GM11168 (cell line): ENCODE measurements around the gene ANKRD34B.
"Not testable (repeated sequence)": the region's sequence is repeated elsewhere in the genome, so short reads cannot be mapped to it uniquely, and the experiment has no call there.

Source experiments
- in situ Hi-C: fragments of 300-500 bp; cut with MboI; formaldehyde crosslinking; loops from one replicate; pipeline ENCODE4 v1.12.0; 2022; ENCODE audit warnings: low sequenced_read_pairs; ENCODE audit not compliant: unreplicated experiment

Gene ANKRD34B

DNA sequence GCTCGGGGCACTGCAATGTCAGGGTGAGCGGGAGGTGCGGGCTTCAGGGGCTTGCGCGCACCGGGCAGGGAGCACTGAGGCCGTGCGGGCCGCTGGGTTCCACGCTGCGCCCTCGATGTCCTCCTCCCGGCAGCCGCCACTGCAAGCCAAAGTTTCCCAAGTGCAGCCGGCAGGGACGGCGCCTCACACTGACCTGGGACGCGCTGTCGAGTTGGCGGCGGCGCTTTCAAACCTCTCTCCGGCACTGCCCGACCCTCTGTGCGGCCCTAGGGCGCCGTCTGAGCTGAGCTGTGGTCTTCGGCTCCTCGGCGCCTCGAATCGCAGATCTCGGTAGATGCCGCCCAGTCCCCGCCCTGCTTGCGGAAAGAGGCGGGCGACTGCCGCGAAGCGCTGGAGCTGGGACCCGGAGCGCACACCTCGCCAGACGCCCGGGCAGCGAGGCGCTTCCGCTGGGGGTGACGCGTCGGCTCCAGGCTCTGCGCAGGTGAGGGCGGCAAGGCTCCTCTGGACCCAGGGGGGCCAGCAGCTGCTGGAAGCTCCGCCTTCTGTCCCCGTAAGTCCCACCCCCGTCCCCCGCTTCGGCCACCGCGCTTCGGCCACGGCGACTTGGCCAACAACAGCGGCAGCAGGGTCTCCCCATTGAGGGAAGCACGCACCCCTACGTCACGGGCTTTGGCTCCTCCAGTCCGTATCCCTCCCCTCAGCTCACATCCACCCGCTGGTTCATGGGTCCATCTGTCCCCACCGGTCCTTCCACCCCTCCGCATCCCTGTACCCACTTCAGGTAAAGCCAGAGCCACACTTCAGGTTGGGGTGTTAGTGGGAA lies at the start of gene ANKRD34B:
ANKRD34B (minus strand) TSS at position 320 of the 826 bp plus-strand sequence. CDS start 10,261 bp downstream, outside the sequence.
- in situ Hi-C loops, result no loop called here

DNA sequence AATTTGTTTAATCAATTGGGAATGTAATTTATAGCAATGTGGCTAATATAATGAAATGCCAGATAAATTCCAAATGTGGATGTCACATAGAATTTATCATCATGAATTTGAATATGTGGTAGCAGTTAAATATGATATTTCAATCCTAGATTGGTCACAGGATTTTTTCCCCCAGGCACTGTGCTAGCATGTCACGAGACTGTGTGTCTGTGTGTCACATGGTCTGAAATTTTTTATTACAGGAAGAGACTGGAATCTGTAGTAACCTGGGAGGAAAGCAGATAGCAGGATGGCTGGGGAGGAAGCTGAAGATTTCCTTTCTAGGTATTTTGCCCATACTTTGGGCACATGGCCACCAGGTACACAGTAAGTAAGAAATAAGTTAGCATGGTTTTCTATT lies 49.0 kb upstream of the ANKRD34B start:
- in situ Hi-C loops, result no loop called here

DNA sequence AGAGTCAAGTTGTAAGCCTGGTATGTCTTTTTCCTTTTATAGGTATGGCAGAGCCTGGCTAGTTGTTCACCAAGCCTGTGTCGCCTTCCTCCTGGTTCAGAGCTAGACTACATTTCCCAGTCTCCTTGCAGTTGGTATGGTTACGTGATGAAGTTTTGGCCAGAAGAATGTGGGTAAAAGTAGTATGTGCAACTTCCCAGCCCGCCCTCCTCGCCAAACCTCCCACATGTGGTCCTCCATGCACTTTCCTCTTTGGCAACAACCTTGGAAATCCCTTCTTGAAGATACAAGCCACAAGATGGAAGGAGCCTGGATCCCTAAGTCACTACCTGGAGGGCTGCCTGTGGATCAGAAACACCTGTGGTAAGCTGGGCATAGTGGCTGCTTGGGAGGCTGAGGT lies 48.4 kb upstream of the ANKRD34B start:
- in situ Hi-C loops, result no loop called here

DNA sequence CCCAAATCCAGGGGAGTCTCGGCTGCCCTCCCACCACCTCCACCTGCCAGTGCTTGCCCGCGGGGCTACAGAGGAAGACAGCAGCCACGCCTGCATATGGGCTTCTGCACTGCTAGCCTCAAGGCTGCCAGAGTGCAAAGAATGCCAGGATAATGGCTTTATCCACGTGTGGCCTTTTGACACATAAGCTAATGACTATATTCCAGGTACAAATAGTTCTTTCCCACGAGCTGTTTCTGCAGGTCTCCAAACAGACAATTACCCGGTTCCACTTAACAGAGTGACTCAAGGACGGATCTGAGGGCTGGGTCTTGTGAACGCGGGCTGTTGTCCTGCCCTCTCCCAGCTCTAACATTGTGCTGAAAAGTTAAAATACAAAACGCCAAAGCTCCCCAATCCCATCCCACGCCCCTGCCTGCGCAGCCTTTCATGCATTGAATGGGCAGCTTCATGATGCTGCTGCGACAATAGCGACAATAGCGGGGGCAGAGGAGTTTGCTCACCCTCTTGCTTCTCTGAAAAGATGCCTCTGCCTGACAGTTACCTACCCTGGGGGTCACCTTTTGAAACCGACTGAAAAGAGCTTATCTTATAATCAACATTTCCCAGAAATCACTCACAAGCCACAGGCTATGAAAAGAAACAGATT lies 45.3 kb upstream of the ANKRD34B start:
- in situ Hi-C loops, result no loop called here

DNA sequence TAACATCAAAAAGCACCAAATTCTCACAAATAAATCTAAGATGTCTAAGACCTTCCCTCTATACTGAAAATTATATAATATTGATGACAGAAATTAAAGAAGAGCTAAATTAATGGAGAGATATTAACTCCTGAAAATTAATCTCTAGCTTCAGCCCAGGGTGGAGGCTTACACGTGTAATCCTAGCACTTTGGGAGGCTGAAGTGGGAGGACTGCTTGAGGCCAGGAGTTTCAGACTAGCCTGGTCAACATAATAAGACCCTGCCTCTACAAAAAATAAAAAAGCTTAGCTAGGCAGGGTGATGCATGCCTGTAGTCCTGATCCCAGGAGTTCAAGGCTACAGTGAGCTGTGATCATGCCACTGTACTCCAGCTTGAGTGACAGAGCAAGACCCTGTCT lies 39.6 kb upstream of the ANKRD34B start:
- in situ Hi-C loops, result no loop called here

DNA sequence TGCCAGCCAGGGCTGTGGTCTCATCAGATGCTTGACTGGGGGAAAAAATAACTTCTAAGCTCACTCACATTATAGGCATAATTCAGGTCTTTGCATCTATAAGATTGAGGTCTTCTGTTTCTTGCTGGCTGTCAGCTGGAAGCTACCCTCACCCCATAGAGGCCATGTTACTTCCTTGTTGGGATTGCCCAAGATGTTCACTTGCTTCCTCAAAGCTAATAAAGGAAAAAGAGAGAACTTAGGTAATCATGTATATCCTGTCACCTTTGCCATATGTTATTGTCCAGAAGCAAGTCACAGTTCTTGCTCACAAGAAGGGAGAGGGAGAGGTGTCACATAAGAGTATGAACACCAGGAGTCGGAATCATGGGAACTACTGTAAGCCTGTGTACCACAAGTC lies 38.7 kb upstream of the ANKRD34B start:
- in situ Hi-C loops, result no loop called here

DNA sequence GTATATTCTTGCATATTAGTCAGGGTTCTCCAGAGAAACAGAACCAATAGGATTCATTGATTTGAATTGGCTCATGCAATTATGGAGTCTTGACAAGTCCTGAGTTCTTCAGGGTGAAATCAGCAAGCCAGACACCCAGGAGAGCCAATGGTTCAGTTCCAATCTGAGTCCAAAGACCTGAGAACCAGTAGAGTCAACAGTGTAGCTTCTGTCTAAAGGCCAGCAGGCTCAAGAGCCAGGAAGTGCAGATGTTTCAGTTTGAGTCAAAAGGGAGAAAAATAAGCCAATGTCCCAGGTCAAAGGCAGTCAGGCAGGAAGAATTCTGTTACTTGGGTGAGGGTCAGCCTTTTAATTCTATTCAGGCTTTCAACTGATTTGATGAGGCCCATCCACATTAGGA lies 37.8 kb upstream of the ANKRD34B start:
- in situ Hi-C loops, result no loop called here

DNA sequence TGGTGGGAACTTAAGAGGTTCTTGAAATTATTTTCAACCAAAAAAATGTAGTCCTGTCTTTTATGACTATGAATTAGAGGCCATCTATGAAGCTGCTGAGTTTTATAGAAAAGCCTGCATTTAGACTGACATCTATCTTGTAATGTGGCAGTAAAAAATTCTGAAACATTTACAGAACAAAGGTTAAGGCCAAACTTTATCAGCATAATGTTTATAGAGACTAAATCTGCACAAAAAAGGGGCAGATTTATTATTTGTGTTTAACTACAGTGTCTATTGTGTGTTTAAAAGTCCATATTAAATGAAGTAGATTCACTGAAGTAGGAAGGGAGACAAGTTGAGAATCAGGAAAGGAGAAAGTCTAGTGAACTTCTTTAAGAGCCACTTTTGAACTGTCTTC lies 37.3 kb upstream of the ANKRD34B start:
- in situ Hi-C loops, result no loop called here

DNA sequence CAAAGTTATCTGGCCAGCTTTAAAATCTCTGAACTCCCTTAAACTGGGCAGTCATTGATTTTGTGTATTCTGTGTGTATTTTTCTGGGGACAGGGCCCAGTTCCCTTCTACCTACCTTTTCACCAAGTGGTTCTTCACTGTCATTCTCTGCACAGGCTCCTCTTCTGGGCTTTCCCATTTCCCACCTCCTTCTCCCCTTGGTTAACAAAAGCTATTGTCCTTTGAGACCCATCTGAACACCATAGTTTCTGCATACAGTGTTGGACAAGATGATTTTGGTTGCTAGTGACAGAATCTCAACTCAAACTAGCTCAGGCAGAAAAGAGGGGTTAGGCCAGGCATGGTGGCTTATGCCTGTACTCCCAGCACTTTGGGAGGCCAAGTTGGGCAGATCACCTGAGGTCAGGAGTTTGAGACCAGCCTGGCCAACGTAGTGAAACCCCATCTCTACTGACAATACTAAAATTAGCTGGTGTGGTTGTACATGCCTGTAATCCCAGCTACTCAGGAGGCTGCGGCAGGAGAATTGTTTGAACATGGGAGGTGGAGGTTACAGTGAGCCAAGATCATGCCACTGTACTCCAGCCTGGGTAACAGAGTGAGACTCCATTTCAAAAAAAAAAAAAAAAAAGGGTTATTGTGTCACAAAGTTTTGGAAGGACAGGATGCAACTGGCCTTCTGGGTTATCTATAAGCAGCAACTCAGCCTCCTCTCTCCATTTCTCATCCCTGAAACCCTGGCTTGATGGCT lies 31.0 kb upstream of the ANKRD34B start:
- in situ Hi-C loops, result no loop called here

DNA sequence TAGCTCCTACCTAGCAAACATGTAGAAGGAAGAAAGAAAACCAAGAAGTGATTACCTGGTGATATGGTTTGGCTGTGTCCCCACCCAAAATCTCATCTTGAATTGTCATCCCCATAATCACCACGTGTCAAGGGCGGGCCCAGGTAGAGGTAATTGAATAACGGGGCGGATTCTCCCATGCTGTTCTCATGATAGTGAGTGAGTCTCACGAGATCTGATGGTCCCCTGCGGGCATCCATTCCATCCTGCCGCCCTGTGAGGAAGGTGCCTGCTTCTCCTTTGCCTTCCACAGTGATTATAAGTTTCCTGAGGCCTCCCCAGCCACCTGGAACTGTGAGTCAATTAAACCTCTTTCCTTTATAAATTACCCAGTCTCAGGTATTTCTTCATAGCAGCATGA lies 27.4 kb upstream of the ANKRD34B start:
- in situ Hi-C loops, result no loop called here

DNA sequence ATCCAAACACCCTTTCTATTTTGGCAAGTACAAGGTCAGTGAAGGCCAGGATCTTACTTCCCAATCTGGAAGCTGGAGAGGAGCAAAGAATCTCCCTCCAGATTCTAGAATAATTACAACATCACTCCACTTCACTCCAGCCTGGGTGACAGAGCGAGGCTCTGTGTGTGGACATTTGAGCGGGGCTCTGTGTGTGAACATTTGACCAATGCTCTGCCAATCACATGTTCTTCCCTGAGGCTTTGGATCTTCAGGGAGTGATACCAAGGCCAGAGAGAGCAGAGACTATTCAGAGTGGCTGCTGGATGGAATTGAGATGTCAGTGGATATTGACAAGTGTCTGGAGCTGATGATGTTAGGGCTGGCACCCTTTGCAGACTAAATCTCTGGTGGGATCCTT lies 24.7 kb upstream of the ANKRD34B start:
- in situ Hi-C loops, result no loop called here

DNA sequence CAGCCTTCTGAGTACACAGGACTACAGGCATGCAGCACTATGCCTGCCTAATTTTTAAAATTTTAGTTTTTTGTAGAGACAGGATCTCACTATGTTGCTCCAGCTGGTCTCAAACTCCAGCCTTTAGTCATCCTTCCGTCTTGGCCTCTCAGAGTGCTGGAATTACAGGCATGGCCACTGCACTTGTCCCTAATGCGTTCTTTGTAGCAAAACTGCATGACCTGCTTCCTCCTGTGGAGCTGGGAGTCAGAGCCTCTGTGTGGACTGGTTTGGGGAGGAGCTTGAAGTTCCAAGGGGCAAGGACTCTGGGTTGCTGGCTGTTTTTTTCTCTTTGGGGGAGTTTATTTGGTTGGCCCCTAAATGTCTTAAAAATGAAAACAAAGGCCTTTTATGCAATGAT lies 22.7 kb upstream of the ANKRD34B start:
- in situ Hi-C loops, result no loop called here

DNA sequence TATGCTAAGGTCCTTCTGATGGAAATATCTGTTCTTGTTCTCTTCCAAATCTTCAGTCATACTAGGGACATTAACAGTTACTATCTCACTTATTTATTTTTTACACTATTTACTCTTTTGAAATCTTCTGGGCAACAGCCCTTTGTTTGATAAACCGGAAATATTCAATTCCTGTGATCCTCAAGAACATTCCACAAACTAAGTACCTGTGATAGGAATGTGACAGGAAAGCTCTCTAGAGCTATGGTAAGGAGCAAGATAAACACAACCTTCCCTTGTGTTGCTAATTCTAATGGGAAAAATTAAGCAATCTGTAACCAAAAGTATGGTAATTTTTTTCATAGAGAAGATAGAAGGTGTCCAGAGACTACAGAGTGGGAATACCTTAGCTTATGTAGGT lies 22.0 kb upstream of the ANKRD34B start:
- in situ Hi-C loops, result no loop called here

DNA sequence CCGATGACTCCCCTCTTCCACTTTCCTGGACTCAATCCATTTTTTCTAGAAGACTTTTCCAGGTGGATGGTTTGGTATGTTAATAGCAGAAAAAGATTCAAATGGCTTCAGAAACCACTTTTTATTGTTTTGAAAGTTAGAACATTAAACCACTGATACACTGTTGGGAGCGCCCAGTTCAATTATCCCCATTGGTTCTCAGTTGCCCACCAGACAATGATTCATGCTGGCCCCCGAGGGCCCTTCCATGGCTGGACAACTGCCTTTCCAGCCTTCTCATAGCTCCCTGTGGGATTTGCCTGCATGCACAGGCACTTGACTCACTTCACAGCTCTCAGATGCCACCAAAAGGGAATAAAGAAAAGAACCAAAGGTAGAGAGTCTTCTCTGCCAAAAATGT lies 21.3 kb upstream of the ANKRD34B start:
- in situ Hi-C loops, result no loop called here

DNA sequence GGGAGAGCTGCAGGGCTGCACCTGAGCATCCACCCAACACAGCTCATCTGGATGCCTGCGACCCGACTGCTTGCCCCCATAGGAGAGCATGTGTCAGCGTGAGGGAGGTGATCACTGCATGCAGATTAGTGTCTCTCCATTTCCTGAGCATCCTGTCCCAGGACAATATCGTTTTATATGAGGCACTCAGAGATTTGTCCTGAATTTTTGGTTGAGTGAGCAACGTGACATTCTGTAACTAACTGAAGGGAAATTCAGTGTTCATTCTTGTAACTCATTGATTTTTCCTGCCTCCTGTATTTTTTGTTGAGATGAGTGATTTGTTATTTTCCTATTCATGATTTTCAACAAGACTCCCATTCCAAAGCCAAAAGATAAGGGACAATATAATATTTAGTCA lies 20.7 kb upstream of the ANKRD34B start:
- in situ Hi-C loops, result no loop called here

DNA sequence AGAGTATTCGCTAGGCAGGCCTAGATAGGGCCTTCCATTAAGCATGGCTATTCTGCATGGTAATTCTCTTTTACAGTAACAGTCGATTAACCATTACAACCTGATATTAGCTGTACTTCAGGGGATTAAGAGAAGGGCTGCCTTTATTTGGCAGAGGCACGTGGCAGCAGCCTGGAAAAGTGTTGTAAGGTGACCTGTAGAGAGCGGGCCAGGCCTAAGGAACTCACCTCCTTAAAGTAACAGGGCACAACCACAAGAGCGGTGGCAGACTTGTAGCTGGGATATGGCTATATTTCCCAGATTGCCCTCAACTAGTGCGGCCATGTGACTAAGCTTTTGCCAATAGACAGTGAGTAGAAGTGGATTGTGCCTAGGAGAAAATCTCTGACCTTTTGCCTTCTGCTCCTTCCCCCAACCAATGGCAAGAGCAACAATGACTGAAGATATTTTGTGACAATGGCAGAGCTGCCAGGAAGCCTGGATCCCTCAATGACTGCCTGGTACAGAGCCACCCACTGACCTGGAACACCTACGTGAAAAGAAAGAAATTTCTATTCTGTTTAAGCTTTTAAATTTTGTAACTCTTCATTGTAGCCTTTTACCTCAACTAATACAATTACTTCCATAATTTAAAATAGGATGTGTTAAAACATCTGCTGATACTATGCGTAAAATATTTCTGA lies 18.9 kb upstream of the ANKRD34B start:
- in situ Hi-C loops, result no loop called here

DNA sequence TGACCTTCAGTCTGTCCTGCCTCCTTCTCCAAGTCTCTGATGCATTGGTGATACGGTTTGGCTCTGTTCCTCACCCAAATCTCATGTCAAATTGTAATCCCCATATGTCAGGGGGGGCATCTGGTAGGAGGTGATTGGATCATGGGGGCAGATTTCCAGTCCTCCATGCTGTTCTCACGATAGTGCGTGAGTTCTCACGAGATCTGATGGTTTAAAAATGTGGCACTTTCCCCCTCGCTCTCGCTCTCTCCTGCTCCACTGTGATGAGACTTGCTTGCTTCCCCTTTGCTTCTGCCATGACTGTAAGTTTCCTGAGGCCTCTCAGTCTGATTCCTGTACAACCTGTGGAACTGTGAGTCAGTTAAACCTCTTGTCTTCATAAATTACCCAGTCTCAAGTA lies 14.7 kb upstream of the ANKRD34B start:
- in situ Hi-C loops, result no loop called here

DNA sequence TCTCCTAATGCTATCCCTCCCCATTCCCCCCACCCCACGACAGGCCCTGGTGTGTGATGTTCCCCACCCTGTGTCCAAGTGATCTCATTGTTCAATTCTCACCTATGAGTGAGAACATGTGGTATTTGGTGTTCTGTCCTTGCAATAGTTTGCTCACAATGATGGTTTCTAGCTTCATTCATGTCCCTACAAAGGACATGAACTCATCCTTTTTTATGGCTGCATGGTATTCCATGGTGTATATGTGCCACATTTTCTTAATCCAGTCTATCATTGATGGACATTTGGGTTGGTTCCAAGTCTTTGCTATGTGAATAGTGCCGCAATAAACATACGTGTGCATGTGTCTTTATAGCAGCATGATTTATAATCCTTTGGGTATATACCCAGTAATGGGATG lies 10.2 kb upstream of the ANKRD34B start:
- in situ Hi-C loops, result not testable (repeated sequence)

DNA sequence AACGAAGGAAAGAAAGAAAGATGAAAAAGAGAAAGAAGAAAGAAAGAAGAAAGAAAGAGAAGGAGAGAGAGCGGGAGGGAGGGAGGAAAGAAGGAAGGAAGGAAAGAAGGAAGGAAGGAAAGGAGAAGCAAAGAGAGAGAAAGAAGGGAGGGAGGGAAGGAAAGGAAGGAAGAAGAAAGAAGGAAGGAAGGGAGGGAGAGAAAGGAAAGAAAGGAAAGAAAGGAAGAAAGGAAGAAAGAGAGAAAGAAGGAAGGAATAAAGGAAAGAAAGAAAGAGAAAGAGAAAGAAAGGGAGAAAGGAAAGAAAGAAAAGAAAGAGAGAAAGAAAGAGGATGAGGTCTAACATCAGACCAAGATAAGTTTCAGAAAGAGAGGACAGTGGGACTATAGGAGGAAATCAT lies 9.0 kb upstream of the ANKRD34B start:
- in situ Hi-C loops, result no loop called here

DNA sequence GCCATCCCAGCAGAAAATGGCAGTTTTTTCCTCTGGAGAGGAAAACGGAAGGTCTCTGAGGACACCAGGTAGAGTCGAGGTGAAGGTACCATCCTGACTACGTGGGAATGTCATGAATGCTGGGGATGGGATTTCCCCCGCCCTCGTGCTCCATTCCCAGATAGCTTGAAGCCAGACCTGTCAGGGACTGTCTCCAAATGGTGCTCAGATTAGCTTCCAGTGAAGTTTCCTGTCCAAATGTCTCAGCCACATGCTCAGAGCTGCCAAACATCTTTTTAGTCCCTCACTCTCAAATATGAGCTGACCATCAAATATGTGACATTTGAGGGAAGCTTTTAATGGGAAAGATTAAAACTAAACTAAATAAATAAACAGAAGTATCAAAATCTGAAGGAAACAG lies 7.6 kb upstream of the ANKRD34B start:
- in situ Hi-C loops, result no loop called here

DNA sequence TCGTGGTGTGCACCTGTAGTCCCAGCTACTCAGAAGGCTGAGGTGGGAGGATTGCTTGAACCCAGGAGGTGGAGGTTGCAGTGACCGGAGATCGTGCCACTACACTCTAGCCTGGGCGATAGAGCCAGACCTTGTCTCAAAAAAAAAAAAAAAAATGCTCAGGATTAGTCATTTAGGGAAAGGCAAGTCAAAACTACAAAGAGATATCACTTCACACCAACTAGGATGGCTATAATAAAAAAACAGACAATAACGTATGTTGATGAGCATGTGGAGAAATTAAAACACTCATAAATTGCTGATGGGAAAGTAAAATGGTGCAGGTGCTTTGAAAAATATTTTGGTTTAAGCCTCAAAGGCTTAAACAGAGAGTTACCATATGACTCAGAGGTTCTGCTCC lies 6.3 kb upstream of the ANKRD34B start:
- in situ Hi-C loops, result no loop called here
